HAP-1 (cell line): ENCODE data around the gene TIAL1.
A peak's percentile ranks its signal among the peaks of the same experiment; 100 is the strongest.

ENCODE experiments used
- DNase-seq, 2 experiments: peaks; one replicate each; pipeline ENCODE4 v3.0.0-alpha.2; 2016 to 2020; ENCODE audit warnings: low spot score in 2 of 2
- H3K27me3 ChIP-seq: fragments of 250-450 bp; sonication (Bioruptor Pico); 2 replicates; pipeline ENCODE4 v1.5.1; 2020; ENCODE audit warnings: low read depth, mild to moderate bottlenecking, moderate library complexity
- H3K36me3 ChIP-seq: fragments of 250-450 bp; sonication (Bioruptor Pico); replicated peaks from 2 replicates; pipeline ENCODE4 v1.5.1; 2020; ENCODE audit warnings: mild to moderate bottlenecking
- H3K4me1 ChIP-seq: fragments of 250-450 bp; sonication (Bioruptor Pico); 2 replicates; pipeline ENCODE4 v1.5.1; 2020; ENCODE audit warnings: mild to moderate bottlenecking
- H3K4me3 ChIP-seq: fragments of 250-450 bp; sonication (Bioruptor Pico); 2 replicates; pipeline ENCODE4 v1.5.1; 2020; ENCODE audit warnings: mild to moderate bottlenecking, moderate library complexity
- H3K9me3 ChIP-seq: fragments of 250-450 bp; sonication (Bioruptor Pico); 2 replicates; pipeline ENCODE4 v1.5.1; 2020; ENCODE audit warnings: mild to moderate bottlenecking, moderate library complexity
- in situ Hi-C: fragments of 300-500 bp; cut with MboI; formaldehyde crosslinking; loops from 3 replicates; pipeline ENCODE4 v1.14.3; 2020; ENCODE audit warnings: low sequenced_read_pairs, inconsistent platforms, mixed read lengths

Gene TIAL1, protein sequence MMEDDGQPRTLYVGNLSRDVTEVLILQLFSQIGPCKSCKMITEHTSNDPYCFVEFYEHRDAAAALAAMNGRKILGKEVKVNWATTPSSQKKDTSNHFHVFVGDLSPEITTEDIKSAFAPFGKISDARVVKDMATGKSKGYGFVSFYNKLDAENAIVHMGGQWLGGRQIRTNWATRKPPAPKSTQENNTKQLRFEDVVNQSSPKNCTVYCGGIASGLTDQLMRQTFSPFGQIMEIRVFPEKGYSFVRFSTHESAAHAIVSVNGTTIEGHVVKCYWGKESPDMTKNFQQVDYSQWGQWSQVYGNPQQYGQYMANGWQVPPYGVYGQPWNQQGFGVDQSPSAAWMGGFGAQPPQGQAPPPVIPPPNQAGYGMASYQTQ

GRCh38 chr10:119596537-119597404, at the start of gene TIAL1:
TIAL1 (minus strand) TSS chr10:119596964; CDS start chr10:119596465, 499 bp downstream.
- peaks cover 25% of the 10 kb centered on the region for H3K4me1 ChIP-seq
- H3K36me3 ChIP-seq, result peaks cover 4% of the 10 kb centered on the region
- in situ Hi-C loops, result loop anchor here (25.0 kb wide), 1 partner anchor 534 kb away; no protein-coding TSS in a partner anchor
- H3K9me3 ChIP-seq, result no peaks in the 10 kb centered on the region
- H3K27me3 ChIP-seq, result no peaks in the 10 kb centered on the region
- peak; percentile 98 to 100 for DNase-seq
- peak within 1 kb of the TSS; percentile 72 for H3K4me3 ChIP-seq

GRCh38 chr10:119644994-119645393, 48.2 kb upstream of the TIAL1 start:
- H3K27me3 ChIP-seq, result no peaks in the 10 kb centered on the region
- H3K4me3 ChIP-seq, result no peak overlapping the region
- in situ Hi-C loops, result no loop called here
- no peak for DNase-seq
- H3K9me3 ChIP-seq, result peaks cover 9% of the 10 kb centered on the region
- no peaks in the 10 kb centered on the region for H3K4me1 ChIP-seq
- H3K36me3 ChIP-seq, result no peaks in the 10 kb centered on the region

- in situ Hi-C loops, result no loop called here
- DNase-seq, result peak in 1 of 2 experiments; percentile 31
- Histone ChIP-seq H3K4me3 (no peak overlapping the region), H3K36me3 (no peaks in the 10 kb centered on the region), H3K4me1 (no peaks in the 10 kb centered on the region), H3K27me3 (no peaks in the 10 kb centered on the region), H3K9me3 (peaks cover 9% of the 10 kb centered on the region)
Measured at GRCh38 chr10:119644205-119644814, 47.5 kb upstream of the TIAL1 start.

DNA sequence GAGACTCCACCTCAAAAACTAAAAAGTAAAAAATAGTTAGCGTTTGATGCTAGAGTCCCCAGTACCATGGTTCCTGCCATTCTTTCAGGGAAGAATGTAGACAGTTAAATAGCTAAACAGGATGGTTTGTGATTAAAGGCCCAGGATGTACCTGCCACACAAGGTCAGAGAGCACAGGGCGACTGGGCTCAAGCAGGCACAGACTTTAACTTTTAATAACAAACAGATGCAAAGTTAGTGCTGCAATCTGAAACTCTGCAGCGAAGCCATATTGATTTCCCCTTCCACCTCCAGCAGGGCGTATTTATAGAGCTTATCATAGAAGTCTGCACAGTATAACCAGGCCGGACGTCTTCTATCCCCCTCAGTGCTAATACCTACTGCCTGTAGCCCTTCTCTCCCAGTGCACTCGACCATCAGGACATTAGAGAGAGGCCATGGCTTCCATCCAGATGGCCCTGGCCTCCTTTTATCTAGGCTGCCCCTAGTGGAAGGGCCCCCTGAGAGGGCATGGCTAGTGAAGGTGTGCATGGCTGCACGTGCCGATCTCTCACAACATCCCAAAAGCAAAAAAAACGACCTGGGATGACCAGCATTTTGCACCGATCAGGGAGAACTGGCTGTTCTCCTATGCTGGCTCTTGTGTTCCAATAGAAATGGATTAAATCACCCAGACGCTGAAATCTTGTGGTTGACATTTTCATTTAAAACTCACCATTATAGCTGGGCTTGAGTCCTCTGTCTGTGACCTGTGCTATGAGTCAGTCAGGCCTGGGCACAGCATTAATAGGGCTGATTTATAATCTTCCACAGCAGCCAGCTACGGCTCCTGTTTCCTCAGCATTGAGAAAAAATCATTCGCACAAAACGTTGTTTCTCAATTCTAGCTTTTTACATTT, 46.8 kb upstream of the TIAL1 start:
- H3K4me1 ChIP-seq, result no peaks in the 10 kb centered on the region
- no peaks in the 10 kb centered on the region for H3K27me3 ChIP-seq
- in situ Hi-C loops, result no loop called here
- H3K9me3 ChIP-seq, result peaks cover 9% of the 10 kb centered on the region
- no peak overlapping the region for H3K4me3 ChIP-seq
- H3K36me3 ChIP-seq, result no peaks in the 10 kb centered on the region
- no peak for DNase-seq

DNA sequence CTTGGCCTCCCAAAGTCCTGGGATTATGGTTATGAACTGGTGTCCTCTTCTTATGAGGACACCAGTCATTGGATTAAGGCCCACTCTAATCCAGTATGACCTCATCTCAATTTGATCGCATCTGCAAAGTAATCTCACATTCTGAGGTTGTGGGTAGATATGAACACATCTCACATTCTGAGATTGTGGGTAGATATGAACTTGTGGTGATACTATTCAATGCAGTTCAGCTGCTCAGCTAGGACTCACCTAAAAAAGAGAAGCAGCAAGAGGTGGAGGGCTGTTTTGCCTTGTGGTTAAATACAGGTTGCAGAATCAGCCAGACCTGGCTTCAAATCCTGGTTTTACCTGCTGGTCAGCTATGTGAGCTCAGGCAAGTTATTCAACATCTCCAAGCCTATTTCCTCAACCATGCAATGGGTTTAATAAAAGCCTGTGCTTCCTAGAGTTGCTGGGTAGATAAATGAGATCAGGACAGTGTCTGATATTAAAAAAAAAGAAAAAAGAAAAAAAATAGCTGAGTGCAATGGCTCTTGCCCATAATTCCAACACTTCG, 45.9 kb upstream of the TIAL1 start:
- no peak for DNase-seq

DNA sequence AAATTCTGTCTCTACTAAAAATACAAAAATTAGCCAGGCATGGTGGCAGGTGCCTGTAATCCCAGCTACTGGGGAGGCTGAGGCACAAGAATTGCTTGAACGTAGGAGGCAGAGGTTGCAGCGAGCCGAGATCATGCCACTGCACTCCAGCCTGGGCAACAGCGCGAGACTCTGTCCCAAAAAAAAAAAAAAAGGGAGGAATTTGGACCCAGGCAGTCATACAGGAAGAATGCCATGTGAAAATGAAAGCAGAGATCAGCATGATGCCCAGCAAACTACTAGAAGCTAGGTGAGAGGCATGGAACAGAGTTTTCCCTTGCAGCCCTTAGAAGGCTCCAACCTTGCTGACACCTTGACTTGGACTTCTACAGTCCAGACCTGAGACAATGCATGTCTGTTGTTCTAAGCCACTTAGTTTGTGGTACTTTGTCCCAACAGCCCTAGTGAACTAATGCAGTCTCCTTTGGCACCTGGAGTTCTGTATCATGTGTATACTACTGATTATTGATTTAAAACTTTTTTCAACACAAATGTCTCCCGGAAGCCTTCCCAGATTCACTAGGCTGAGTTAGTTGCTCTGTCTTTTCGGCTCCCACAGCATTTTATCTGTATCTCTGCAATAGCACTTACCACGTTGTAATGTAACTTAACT, 44.2 kb upstream of the TIAL1 start:
- H3K9me3 ChIP-seq, result peaks cover 9% of the 10 kb centered on the region
- H3K36me3 ChIP-seq, result no peaks in the 10 kb centered on the region
- H3K27me3 ChIP-seq, result no peaks in the 10 kb centered on the region
- no peak for DNase-seq
- H3K4me3 ChIP-seq, result no peak overlapping the region
- in situ Hi-C loops, result no loop called here
- H3K4me1 ChIP-seq, result peaks cover 4% of the 10 kb centered on the region

More for the DNA sequence above, 45.9 kb upstream of the TIAL1 start:
- H3K9me3 ChIP-seq, result peaks cover 9% of the 10 kb centered on the region
- no peaks in the 10 kb centered on the region for H3K36me3 ChIP-seq
- in situ Hi-C loops, result no loop called here
- no peaks in the 10 kb centered on the region for H3K27me3 ChIP-seq
- H3K4me1 ChIP-seq, result no peaks in the 10 kb centered on the region
- H3K4me3 ChIP-seq, result no peak overlapping the region

- H3K27me3 ChIP-seq, result no peaks in the 10 kb centered on the region
- H3K36me3 ChIP-seq, result no peaks in the 10 kb centered on the region
- DNase-seq, result no peak
- peaks cover 4% of the 10 kb centered on the region for H3K4me1 ChIP-seq
- H3K9me3 ChIP-seq, result peaks cover 9% of the 10 kb centered on the region
- in situ Hi-C loops, result no loop called here
- H3K4me3 ChIP-seq, result no peak overlapping the region
Measured at GRCh38 chr10:119640384-119640783, 43.6 kb upstream of the TIAL1 start.

GRCh38 chr10:119638982-119639381, 42.2 kb upstream of the TIAL1 start:
- no peaks in the 10 kb centered on the region for H3K27me3 ChIP-seq
- DNase-seq, result no peak
- H3K36me3 ChIP-seq, result no peaks in the 10 kb centered on the region
- H3K4me3 ChIP-seq, result no peak overlapping the region
- no peaks in the 10 kb centered on the region; the same call in 1 of the 2 replicates for H3K9me3 ChIP-seq
- H3K4me1 ChIP-seq, result peaks cover 4% of the 10 kb centered on the region
- in situ Hi-C loops, result no loop called here

- in situ Hi-C loops, result no loop called here
- Histone ChIP-seq H3K4me1 (peaks cover 4% of the 10 kb centered on the region), H3K9me3 (no peaks in the 10 kb centered on the region)
Measured at GRCh38 chr10:119637631-119638030, 40.9 kb upstream of the TIAL1 start.

DNA sequence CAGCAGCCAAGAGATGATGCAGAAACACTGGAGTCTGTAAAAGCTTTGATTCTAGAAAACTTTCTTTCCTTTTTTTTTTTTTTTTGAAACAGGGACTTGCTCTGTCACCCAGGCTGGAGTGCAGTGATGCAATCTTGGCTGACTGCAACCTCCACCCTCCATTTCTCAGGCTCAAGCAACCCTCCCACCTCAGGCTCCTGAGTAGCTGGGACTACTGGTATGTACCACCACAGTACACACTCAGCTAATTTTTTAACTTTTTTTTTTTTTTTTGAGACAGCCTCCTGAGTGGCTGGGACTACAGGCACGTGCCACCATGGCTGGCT, 37.4 kb upstream of the TIAL1 start:
- in situ Hi-C loops, result no loop called here
- H3K9me3 ChIP-seq, result no peaks in the 10 kb centered on the region
- H3K4me1 ChIP-seq, result peaks cover 4% of the 10 kb centered on the region
- H3K36me3 ChIP-seq, result no peaks in the 10 kb centered on the region
- DNase-seq, result no peak
- no peaks in the 10 kb centered on the region for H3K27me3 ChIP-seq
- no peak overlapping the region for H3K4me3 ChIP-seq

More at GRCh38 chr10:119637631-119638030, 40.9 kb upstream of the TIAL1 start:
- Histone ChIP-seq H3K36me3 (no peaks in the 10 kb centered on the region), H3K4me3 (no peak overlapping the region), H3K27me3 (no peaks in the 10 kb centered on the region)
- DNase-seq, result peak; percentile 71 to 75

DNA sequence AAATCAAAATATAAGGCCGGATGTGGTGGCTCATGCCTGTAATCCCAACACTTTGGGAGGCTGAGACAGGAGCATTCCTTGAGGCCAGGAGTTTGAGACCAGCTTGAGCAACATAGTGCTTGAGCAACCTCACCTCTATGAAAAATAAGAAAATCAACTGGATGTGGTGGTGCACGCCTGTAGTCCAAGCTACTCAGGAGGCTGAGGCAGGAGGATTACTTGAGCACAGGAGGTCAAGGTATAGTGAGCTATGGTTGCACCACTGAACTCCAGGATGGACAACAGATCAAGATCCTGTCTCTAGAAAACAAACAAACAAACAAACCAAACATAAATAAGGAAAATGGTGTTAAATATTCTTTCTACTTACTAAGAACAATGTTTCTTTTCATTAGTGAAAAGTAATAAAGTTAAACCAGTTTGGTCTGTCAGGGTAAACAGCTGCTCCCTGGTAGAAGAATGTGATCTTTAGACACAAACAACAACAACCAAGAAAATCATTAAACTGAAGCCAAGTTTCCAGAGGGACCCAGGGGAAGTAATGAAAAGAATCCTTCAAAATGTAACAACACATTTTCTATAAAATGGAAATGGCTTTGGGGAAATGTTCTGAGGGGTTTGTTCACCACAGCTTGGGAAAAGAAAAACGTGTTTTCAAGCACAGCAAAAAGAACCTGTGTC, 36.9 kb upstream of the TIAL1 start:
- peaks cover 4% of the 10 kb centered on the region for H3K4me1 ChIP-seq
- no peak for DNase-seq
- H3K4me3 ChIP-seq, result no peak overlapping the region
- H3K9me3 ChIP-seq, result no peaks in the 10 kb centered on the region
- H3K27me3 ChIP-seq, result no peaks in the 10 kb centered on the region
- H3K36me3 ChIP-seq, result no peaks in the 10 kb centered on the region
- in situ Hi-C loops, result no loop called here

DNA sequence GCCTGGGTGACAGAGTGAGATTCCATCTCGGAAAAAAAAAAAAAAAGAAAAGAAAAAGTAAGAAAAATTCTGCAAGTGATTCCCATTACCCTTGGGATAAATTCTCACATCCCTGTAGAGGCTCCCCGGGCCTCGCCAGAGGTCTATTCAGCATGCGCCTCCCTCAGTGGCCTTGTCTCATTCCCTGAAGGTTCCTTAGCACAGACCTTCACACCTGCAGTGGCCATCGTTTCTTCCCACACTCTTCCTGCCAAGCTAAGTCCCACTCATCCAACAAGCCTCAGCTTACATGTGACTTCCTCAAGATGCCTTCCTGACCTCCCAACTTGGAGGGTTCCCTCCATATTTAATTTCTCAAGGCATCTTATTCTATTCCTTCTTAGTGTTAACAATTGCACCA, 33.5 kb upstream of the TIAL1 start:
- no peaks in the 10 kb centered on the region for H3K36me3 ChIP-seq
- no peaks in the 10 kb centered on the region for H3K27me3 ChIP-seq
- no peaks in the 10 kb centered on the region for H3K4me1 ChIP-seq
- no peaks in the 10 kb centered on the region for H3K9me3 ChIP-seq
- no peak for DNase-seq
- in situ Hi-C loops, result no loop called here
- no peak overlapping the region for H3K4me3 ChIP-seq
